Hindlimb muscle (tissue), 1 donor: ENCODE data around the gene PANX1. TPM values are rescaled to one million over a fixed set of nuclear protein-coding genes. Genes with fewer than 3 reads are reported as not detected.

Experiments used
- DNase-seq: peaks from one replicate; pipeline ENCODE4 v3.0.0-alpha.2; 2013
- polyA plus RNA-seq: library from polyadenylated mRNA; unstranded; fragments of 120-200 nt; gene quantifications from one replicate; pipeline ENCODE4 v1.2.1, GENCODE V29; 2013; ENCODE audit not compliant: insufficient read length

The PANX1 gene
- polyA plus RNA-seq, 1 donor, result 21.0 TPM

- DNase-seq, result no peak
These were observed 1.1 kb downstream of the PANX1 start for GRCh38 chr11:94129512-94130297.

- DNase-seq, result no peak
These were observed 1.8 kb downstream of the PANX1 start for GRCh38 chr11:94130298-94131046.

- DNase-seq, result no peak
These were observed 2.5 kb downstream of the PANX1 start for GRCh38 chr11:94131047-94131717.

- DNase-seq, result no peak
These were observed 3.1 kb downstream of the PANX1 start for GRCh38 chr11:94131718-94132115.

- DNase-seq, result no peak
These were observed 3.5 kb downstream of the PANX1 start for GRCh38 chr11:94132152-94132558.

- no peak for DNase-seq
These were observed 4.3 kb downstream of the PANX1 start for GRCh38 chr11:94132823-94133408.

- no peak for DNase-seq
These were observed 5.1 kb downstream of the PANX1 start for GRCh38 chr11:94133752-94134151.

GRCh38 chr11:94134651-94135512 lies 6.2 kb downstream of the PANX1 start:
- DNase-seq, result peak; percentile 62

GRCh38 chr11:94139416-94139815 lies 10.8 kb downstream of the PANX1 start:
- DNase-seq, result no peak

GRCh38 chr11:94140154-94140655 lies 11.6 kb downstream of the PANX1 start:
- no peak for DNase-seq

- DNase-seq, result no peak
These were observed 13.1 kb downstream of the PANX1 start for GRCh38 chr11:94141511-94142307.

- DNase-seq, result no peak
These were observed 14.0 kb downstream of the PANX1 start for GRCh38 chr11:94142308-94143281.

- DNase-seq, result no peak
These were observed 15.6 kb downstream of the PANX1 start for GRCh38 chr11:94144216-94144615.

GRCh38 chr11:94144664-94145063 lies 16.0 kb downstream of the PANX1 start:
- no peak for DNase-seq

GRCh38 chr11:94145431-94145830 lies 16.8 kb downstream of the PANX1 start:
- DNase-seq, result no peak

GRCh38 chr11:94145916-94146315 lies 17.3 kb downstream of the PANX1 start:
- no peak for DNase-seq

- DNase-seq, result no peak
These were observed 18.8 kb downstream of the PANX1 start for GRCh38 chr11:94147433-94147845.

GRCh38 chr11:94148189-94148588 lies 19.5 kb downstream of the PANX1 start:
- DNase-seq, result no peak

- no peak for DNase-seq
These were observed 20.9 kb downstream of the PANX1 start for GRCh38 chr11:94149431-94150017.
